Heart left ventricle (tissue), 13 donors: ENCODE data around the gene ACTA1.
"Not testable (repeated sequence)": the region's sequence is repeated elsewhere in the genome, so short reads cannot be mapped to it uniquely, and the experiment has no call there.

ENCODE experiments used
- POLR2A ChIP-seq, 2 donors: fragments of 450-650 bp; IDR thresholded peaks; one replicate each; pipeline ENCODE4 v1.6.1; 2017; ENCODE audit warnings: antibody characterized with exemption in 2 of 2, mild to moderate bottlenecking in 2 of 2, moderate library complexity in 2 of 2
- TF ChIP-seq, protein P1 (sequence below), 12 donors: fragments of 200-600 bp; sonication (generic) in 4 of 12; IDR thresholded peaks; one replicate each; pipeline versions ENCODE4 v1.5.0 to v1.8.0; 2018 to 2022; ENCODE audit warnings: antibody characterized with exemption in 12 of 12, mild to moderate bottlenecking in 5 of 12
- donor health status: ischemic (EF 13 %, LVEDD 7.1; RV severe dilation, severe dysfunction).
- donor health status: DM: no; HTN: yes; CAD: no.
- donor health status: DM: no; HTN: no; CAD: no.
- donor health status: ischemic (EF 25% LVEDD 6.9; RV normal size, moderate dysfunction).
- donor health status: ischemic (EF 25% LVEDD 5.7; RV mildly dilated, moderate dysfunction).
- donor health status: ischemic (EF 35%, LVEDD 5.7; RV mildly dilated, moderate dysfunction).
- donor health status: nonischemic (EF 11% LVEDD 7.7; RV severe dilation, severe dysfunction).
- donor health status: DM: yes; HTN: yes; CAD: no.
- donor health status: PGD.
- donor health status: ischemic (EF 29% LVEDD 5.4; RV normal size, mild dysfunction).
- donor health status: nonischemic (EF 23%, LVEDD 6.1; RV moderate dilation, normal function).

DNA sequence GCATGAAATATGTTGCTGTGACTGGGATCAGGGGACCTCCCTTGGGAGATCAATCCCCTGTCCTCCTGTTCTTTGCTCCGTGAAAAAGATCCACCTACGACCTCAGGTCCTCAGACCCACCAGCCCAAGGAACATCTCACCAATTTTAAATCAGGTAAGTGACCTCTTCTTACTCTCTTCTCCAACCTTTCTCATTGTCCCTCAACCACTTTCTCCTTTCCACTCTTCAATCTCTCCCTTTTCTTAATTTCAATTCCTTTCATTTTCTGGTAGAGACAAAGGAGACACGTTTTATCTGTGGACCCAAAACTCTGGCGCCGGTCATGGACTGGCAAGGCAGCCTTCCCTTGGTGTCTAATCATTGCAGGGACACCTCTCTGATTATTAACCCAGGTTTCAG lies 21.1 kb downstream of the ACTA1 start:
- TF ChIP-seq, protein P1, sequence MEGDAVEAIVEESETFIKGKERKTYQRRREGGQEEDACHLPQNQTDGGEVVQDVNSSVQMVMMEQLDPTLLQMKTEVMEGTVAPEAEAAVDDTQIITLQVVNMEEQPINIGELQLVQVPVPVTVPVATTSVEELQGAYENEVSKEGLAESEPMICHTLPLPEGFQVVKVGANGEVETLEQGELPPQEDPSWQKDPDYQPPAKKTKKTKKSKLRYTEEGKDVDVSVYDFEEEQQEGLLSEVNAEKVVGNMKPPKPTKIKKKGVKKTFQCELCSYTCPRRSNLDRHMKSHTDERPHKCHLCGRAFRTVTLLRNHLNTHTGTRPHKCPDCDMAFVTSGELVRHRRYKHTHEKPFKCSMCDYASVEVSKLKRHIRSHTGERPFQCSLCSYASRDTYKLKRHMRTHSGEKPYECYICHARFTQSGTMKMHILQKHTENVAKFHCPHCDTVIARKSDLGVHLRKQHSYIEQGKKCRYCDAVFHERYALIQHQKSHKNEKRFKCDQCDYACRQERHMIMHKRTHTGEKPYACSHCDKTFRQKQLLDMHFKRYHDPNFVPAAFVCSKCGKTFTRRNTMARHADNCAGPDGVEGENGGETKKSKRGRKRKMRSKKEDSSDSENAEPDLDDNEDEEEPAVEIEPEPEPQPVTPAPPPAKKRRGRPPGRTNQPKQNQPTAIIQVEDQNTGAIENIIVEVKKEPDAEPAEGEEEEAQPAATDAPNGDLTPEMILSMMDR (IDR thresholded peaks at IDR 0.05) = not testable (repeated sequence)
- TF ChIP-seq POLR2A (IDR thresholded peaks at IDR 0.05) = not testable (repeated sequence)
